T-helper 17 cell (primary cell): ENCODE data around the gene ETNK1. TPM values are rescaled to one million over a fixed set of nuclear protein-coding genes. Genes with fewer than 3 reads are reported as not detected.
A peak's percentile ranks its signal among the peaks of the same experiment; 100 is the strongest.
"Not testable (repeated sequence)": the region's sequence is repeated elsewhere in the genome, so short reads cannot be mapped to it uniquely, and the experiment has no call there.

Experiments used
- ATAC-seq: fragments of 150-1000 bp; cut with Tn5 transposase; 2 replicates; pipeline ENCODE4 v1.10.0; 2021; ENCODE audit warnings: mild to moderate bottlenecking, moderate library complexity
- DNase-seq, 3 donors: peaks; one replicate each; pipeline versions ENCODE4 v3.0.0 to v3.0.0-alpha.2; 2020 to 2021
- H3K9me3 ChIP-seq: one replicate; pipeline ENCODE4 v1.7.0; 2013; ENCODE audit warnings: low read length, mild to moderate bottlenecking; ENCODE audit not compliant: control insufficient read depth, poor library complexity, severe bottlenecking
- H3K27ac Mint-ChIP-seq: one replicate; pipeline ENCODE4 v1.8.0; 2022; ENCODE audit warnings: mild to moderate bottlenecking, moderate library complexity, mixed read lengths
- H3K27me3 Mint-ChIP-seq: one replicate; pipeline ENCODE4 v1.8.0; 2022; ENCODE audit warnings: mixed read lengths
- H3K36me3 Mint-ChIP-seq: one replicate; pipeline ENCODE4 v1.8.0; 2022; ENCODE audit warnings: low read depth, mixed read lengths
- H3K4me1 Mint-ChIP-seq: one replicate; pipeline ENCODE4 v1.8.0; 2022; ENCODE audit warnings: mild to moderate bottlenecking, mixed read lengths
- H3K4me3 Mint-ChIP-seq: one replicate; pipeline ENCODE4 v1.8.0; 2022; ENCODE audit warnings: mild to moderate bottlenecking, moderate library complexity, mixed read lengths
- total RNA-seq, 4 donors: library from RNA in 2 of 4; stranded (reverse) in 2 of 4; gene quantifications; one replicate each; pipeline ENCODE4 v1.2.3 and lab custom pipeline; 2022 to 2026

The ETNK1 gene
- total RNA-seq, 2 donors from 2014 or later: 52.0 to 52.9 TPM

- H3K36me3 Mint-ChIP-seq, H3K27me3 Mint-ChIP-seq, H3K27ac Mint-ChIP-seq, H3K4me3 Mint-ChIP-seq, ATAC-seq, H3K4me1 Mint-ChIP-seq, DNase-seq, H3K9me3 ChIP-seq: not testable (repeated sequence)
These were observed 12.1 kb upstream of the ETNK1 start for GRCh38 chr12:22612822-22613221.

- no peaks in the 10 kb centered on the region for H3K9me3 ChIP-seq
- no peak for ATAC-seq
- H3K4me1 Mint-ChIP-seq: no peaks in the 10 kb centered on the region
- no peak overlapping the region for H3K27ac Mint-ChIP-seq
- H3K27me3 Mint-ChIP-seq: no peaks in the 10 kb centered on the region
- no peak overlapping the region for H3K4me3 Mint-ChIP-seq
- peaks cover 2% of the 10 kb centered on the region for H3K36me3 Mint-ChIP-seq
- no peak for DNase-seq
These were observed 8.9 kb upstream of the ETNK1 start for GRCh38 chr12:22615963-22616501.

- Mint-ChIP-seq H3K27me3 (no peaks in the 10 kb centered on the region), H3K27ac (no peak overlapping the region), H3K4me3 (no peak overlapping the region), H3K4me1 (no peaks in the 10 kb centered on the region), H3K36me3 (no peaks in the 10 kb centered on the region)
- ATAC-seq (no peak), DNase-seq (no peak)
- no peaks in the 10 kb centered on the region for H3K9me3 ChIP-seq
These were observed 7.3 kb upstream of the ETNK1 start for GRCh38 chr12:22617630-22618029.

- peaks cover 24% of the 10 kb centered on the region for H3K4me1 Mint-ChIP-seq
- DNase-seq: no peak
- ATAC-seq: peak; percentile 8
These were observed 462 bp upstream of the ETNK1 start for GRCh38 chr12:22624548-22624869.

GRCh38 chr12:22625762-22626294 lies 857 bp downstream of the ETNK1 start:
- no peaks in the 10 kb centered on the region for H3K9me3 ChIP-seq
- Mint-ChIP-seq H3K36me3 (peaks cover 3% of the 10 kb centered on the region), H3K4me1 (peaks cover 29% of the 10 kb centered on the region), H3K4me3 (peak overlapping the region; percentile 100), H3K27me3 (no peaks in the 10 kb centered on the region), H3K27ac (peak overlapping the region; percentile 98)
- peak; percentile 6 for ATAC-seq
- peak in 1 of 3 donors; percentile 18 for DNase-seq

More at GRCh38 chr12:22624548-22624869, 462 bp upstream of the ETNK1 start:
- H3K27ac Mint-ChIP-seq: peak overlapping the region; percentile 98
- no peaks in the 10 kb centered on the region for H3K27me3 Mint-ChIP-seq
- H3K9me3 ChIP-seq: no peaks in the 10 kb centered on the region
- H3K36me3 Mint-ChIP-seq: peaks cover 3% of the 10 kb centered on the region
- peak overlapping the region; percentile 100 for H3K4me3 Mint-ChIP-seq

- no peaks in the 10 kb centered on the region for H3K9me3 ChIP-seq
- peak overlapping the region; percentile 98 for H3K27ac Mint-ChIP-seq
- no peak for DNase-seq
- peak overlapping the region; percentile 100 for H3K4me3 Mint-ChIP-seq
- H3K27me3 Mint-ChIP-seq: no peaks in the 10 kb centered on the region
- peaks cover 4% of the 10 kb centered on the region for H3K36me3 Mint-ChIP-seq
- H3K4me1 Mint-ChIP-seq: peaks cover 32% of the 10 kb centered on the region
- peak; percentile 21 for ATAC-seq
These were observed 1.4 kb downstream of the ETNK1 start for GRCh38 chr12:22626406-22626805.

GRCh38 chr12:22627371-22627770 lies 2.4 kb downstream of the ETNK1 start:
- Mint-ChIP-seq H3K27me3 (no peaks in the 10 kb centered on the region), H3K27ac (peak overlapping the region; percentile 98), H3K36me3 (peaks cover 6% of the 10 kb centered on the region), H3K4me1 (peaks cover 37% of the 10 kb centered on the region), H3K4me3 (peak overlapping the region; percentile 61)
- ATAC-seq (no peak), DNase-seq (no peak)
- no peaks in the 10 kb centered on the region for H3K9me3 ChIP-seq

- Mint-ChIP-seq H3K4me1 (peaks cover 40% of the 10 kb centered on the region), H3K27me3 (no peaks in the 10 kb centered on the region), H3K27ac (peak overlapping the region; percentile 98), H3K4me3 (peak overlapping the region; percentile 41), H3K36me3 (peaks cover 6% of the 10 kb centered on the region)
- H3K9me3 ChIP-seq: no peaks in the 10 kb centered on the region
- DNase-seq: no peak
- ATAC-seq: no peak
These were observed 3.3 kb downstream of the ETNK1 start for GRCh38 chr12:22628228-22628627.

- Mint-ChIP-seq H3K4me3 (no peak overlapping the region), H3K27me3 (no peaks in the 10 kb centered on the region), H3K27ac (peak overlapping the region; percentile 85), H3K36me3 (peaks cover 7% of the 10 kb centered on the region), H3K4me1 (peaks cover 41% of the 10 kb centered on the region)
- H3K9me3 ChIP-seq: no peaks in the 10 kb centered on the region
- ATAC-seq: peak; percentile 57
- DNase-seq: no peak
These were observed 7.0 kb downstream of the ETNK1 start for GRCh38 chr12:22631863-22632463.

- ATAC-seq: no peak
- no peak overlapping the region for H3K4me3 Mint-ChIP-seq
- DNase-seq: no peak
- H3K36me3 Mint-ChIP-seq: peaks cover 7% of the 10 kb centered on the region
- no peak overlapping the region for H3K27ac Mint-ChIP-seq
- H3K9me3 ChIP-seq: no peaks in the 10 kb centered on the region
- peaks cover 36% of the 10 kb centered on the region for H3K4me1 Mint-ChIP-seq
- no peaks in the 10 kb centered on the region for H3K27me3 Mint-ChIP-seq
These were observed 9.9 kb downstream of the ETNK1 start for GRCh38 chr12:22634883-22635282.

GRCh38 chr12:22635812-22636211 lies 10.8 kb downstream of the ETNK1 start:
- DNase-seq: no peak
- Mint-ChIP-seq H3K4me3 (no peak overlapping the region), H3K27ac (peak overlapping the region; percentile 41), H3K36me3 (peaks cover 7% of the 10 kb centered on the region), H3K27me3 (no peaks in the 10 kb centered on the region), H3K4me1 (peaks cover 32% of the 10 kb centered on the region)
- ATAC-seq: no peak
- no peaks in the 10 kb centered on the region for H3K9me3 ChIP-seq

GRCh38 chr12:22640851-22641250 lies 15.9 kb downstream of the ETNK1 start:
- Mint-ChIP-seq H3K4me3 (no peak overlapping the region), H3K4me1 (peaks cover 25% of the 10 kb centered on the region), H3K36me3 (no peaks in the 10 kb centered on the region), H3K27me3 (no peaks in the 10 kb centered on the region), H3K27ac (no peak overlapping the region)
- ATAC-seq: no peak
- no peak for DNase-seq
- no peaks in the 10 kb centered on the region for H3K9me3 ChIP-seq

- H3K4me1 Mint-ChIP-seq: peaks cover 26% of the 10 kb centered on the region
- ATAC-seq: no peak
- DNase-seq: no peak
- H3K27me3 Mint-ChIP-seq: no peaks in the 10 kb centered on the region
- no peak overlapping the region for H3K27ac Mint-ChIP-seq
- peaks cover under 1% of the 10 kb centered on the region for H3K36me3 Mint-ChIP-seq
- no peaks in the 10 kb centered on the region for H3K9me3 ChIP-seq
- H3K4me3 Mint-ChIP-seq: no peak overlapping the region
These were observed 16.5 kb downstream of the ETNK1 start for GRCh38 chr12:22641353-22642053.
